Natural killer cell (primary cell): ENCODE measurements around the gene P3H2. TPM values are rescaled to one million over a fixed set of nuclear protein-coding genes. Genes with fewer than 3 reads are reported as not detected.

Experiments
- ATAC-seq, 3 donors: fragments of 150-1000 bp in 2 of 3; fragments of 200-7000 bp in 1 of 3; cut with Tn5 transposase; 1 replicate in 1 of 3; 2 replicates in 2 of 3; pipeline ENCODE4 v1.10.0; 2021; ENCODE audit warnings: mild to moderate bottlenecking in 2 of 3, moderate library complexity in 2 of 3
- DNase-seq, 2 donors: peaks; one replicate each; pipeline versions ENCODE4 v3.0.0 to v3.0.0-alpha.2; 2013 to 2021; ENCODE audit warnings: mixed read lengths in 1 of 2
- H3K27ac ChIP-seq: one replicate; pipeline ENCODE4 v1.5.1; 2013; ENCODE audit warnings: mild to moderate bottlenecking, low read length
- H3K27me3 ChIP-seq: one replicate; pipeline ENCODE4 v1.6.1; 2013; ENCODE audit warnings: low read length; ENCODE audit not compliant: control insufficient read depth, insufficient read depth
- H3K36me3 ChIP-seq: one replicate; pipeline ENCODE4 v1.6.1; 2013; ENCODE audit warnings: low read length; ENCODE audit not compliant: control insufficient read depth, insufficient read depth
- H3K4me1 ChIP-seq: one replicate; pipeline ENCODE4 v1.6.1; 2013; ENCODE audit warnings: low read length; ENCODE audit not compliant: control insufficient read depth, insufficient read depth
- H3K4me3 ChIP-seq: one replicate; pipeline ENCODE4 v1.5.1; 2013; ENCODE audit warnings: low read length
- H3K9me3 ChIP-seq: one replicate; pipeline ENCODE4 v1.6.1; 2013; ENCODE audit warnings: low read length; ENCODE audit not compliant: control insufficient read depth, insufficient read depth
- H3K27ac Mint-ChIP-seq, 2 donors: one replicate each; pipeline ENCODE4 v1.8.0; 2022; ENCODE audit warnings: mild to moderate bottlenecking in 2 of 2, mixed read lengths in 2 of 2, moderate library complexity in 1 of 2
- H3K27me3 Mint-ChIP-seq, 2 donors: one replicate each; pipeline ENCODE4 v1.8.0; 2022; ENCODE audit warnings: low read depth in 2 of 2, mixed read lengths in 2 of 2
- H3K36me3 Mint-ChIP-seq: one replicate; pipeline ENCODE4 v1.8.0; 2022; ENCODE audit warnings: mixed read lengths
- H3K4me1 Mint-ChIP-seq, 2 donors: one replicate each; pipeline ENCODE4 v1.8.0; 2022; ENCODE audit warnings: mixed read lengths in 2 of 2
- H3K4me3 Mint-ChIP-seq: one replicate; pipeline ENCODE4 v1.8.0; 2022; ENCODE audit warnings: mild to moderate bottlenecking, moderate library complexity, mixed read lengths
- H3K9me3 Mint-ChIP-seq, 2 donors: one replicate each; pipeline ENCODE4 v1.8.0; 2022; ENCODE audit warnings: mixed read lengths in 2 of 2
- WGBS: methylation state at CpG from one replicate; pipeline ENCODE4 v1.1.7; 2013; ENCODE audit warnings: missing lambda C conversion rate; ENCODE audit not compliant: insufficient coverage; 5-methylcytosine and 5-hydroxymethylcytosine counted together
- intact Hi-C: fragments of 100-400 bp; cut with micrococcal nuclease; formaldehyde crosslinking; loops from one replicate; pipeline ENCODE4 v1.14.2; 2022
- total RNA-seq, 4 donors: library from RNA; stranded (reverse); fragments of 120-200 nt in 1 of 4; gene quantifications; one replicate each; pipeline versions ENCODE4 v1.2.3 to v1.2.4, GENCODE V29; 2013 to 2022
- TF ChIP-seq, protein P1 (sequence below): fragments of 200-600 bp; IDR thresholded peaks from one replicate; pipeline ENCODE4 v1.8.0; 2022; ENCODE audit warnings: antibody characterized with exemption

P3H2 gene
- total RNA-seq, 3 donors from 2014 or later (not counting 1 experiment from before 2014, with no cell fraction given), result 0.43 to 1.0 (median 0.64) TPM

DNA sequence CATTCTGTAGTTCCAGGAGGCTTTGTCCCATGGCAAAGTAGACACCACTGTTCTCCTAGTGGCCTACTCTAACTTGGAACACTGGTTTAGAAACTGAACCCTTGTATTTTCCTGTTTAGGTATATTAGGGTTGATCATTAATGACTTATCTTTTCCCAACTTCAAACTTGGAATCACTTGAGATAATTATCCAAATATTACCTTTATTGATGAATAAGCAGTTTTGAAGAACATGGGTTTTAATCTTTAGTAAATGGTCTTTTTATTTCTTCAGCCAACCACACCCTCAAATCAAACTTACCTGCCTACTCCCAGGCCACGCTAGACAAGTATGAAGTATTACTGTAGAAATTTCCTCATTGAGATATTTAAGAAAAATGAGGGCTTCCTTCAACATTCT, 6.5 kb upstream of the P3H2 start:
- no peaks in the 10 kb centered on the region for H3K27me3 ChIP-seq
- TF ChIP-seq, protein P1, sequence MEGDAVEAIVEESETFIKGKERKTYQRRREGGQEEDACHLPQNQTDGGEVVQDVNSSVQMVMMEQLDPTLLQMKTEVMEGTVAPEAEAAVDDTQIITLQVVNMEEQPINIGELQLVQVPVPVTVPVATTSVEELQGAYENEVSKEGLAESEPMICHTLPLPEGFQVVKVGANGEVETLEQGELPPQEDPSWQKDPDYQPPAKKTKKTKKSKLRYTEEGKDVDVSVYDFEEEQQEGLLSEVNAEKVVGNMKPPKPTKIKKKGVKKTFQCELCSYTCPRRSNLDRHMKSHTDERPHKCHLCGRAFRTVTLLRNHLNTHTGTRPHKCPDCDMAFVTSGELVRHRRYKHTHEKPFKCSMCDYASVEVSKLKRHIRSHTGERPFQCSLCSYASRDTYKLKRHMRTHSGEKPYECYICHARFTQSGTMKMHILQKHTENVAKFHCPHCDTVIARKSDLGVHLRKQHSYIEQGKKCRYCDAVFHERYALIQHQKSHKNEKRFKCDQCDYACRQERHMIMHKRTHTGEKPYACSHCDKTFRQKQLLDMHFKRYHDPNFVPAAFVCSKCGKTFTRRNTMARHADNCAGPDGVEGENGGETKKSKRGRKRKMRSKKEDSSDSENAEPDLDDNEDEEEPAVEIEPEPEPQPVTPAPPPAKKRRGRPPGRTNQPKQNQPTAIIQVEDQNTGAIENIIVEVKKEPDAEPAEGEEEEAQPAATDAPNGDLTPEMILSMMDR, result no peak
- no peak for ATAC-seq
- no peak overlapping the region for H3K4me3 Mint-ChIP-seq
- no peaks in the 10 kb centered on the region for H3K4me1 ChIP-seq
- no peak overlapping the region for H3K4me3 ChIP-seq
- no peaks in the 10 kb centered on the region for H3K36me3 Mint-ChIP-seq
- H3K9me3 ChIP-seq, result no peaks in the 10 kb centered on the region
- no peak for DNase-seq
- intact Hi-C loops, result no loop called here
- H3K27ac Mint-ChIP-seq, result no peak overlapping the region
- no peaks in the 10 kb centered on the region for H3K4me1 Mint-ChIP-seq
- H3K27me3 Mint-ChIP-seq, result peaks cover 2 to 10% of the 10 kb centered on the region in 2 donors
- no CpG with 5 or more reads among the region's 1 CpG for WGBS
- H3K9me3 Mint-ChIP-seq, result no peaks in the 10 kb centered on the region
- no peak overlapping the region for H3K27ac ChIP-seq
- no peaks in the 10 kb centered on the region for H3K36me3 ChIP-seq

DNA sequence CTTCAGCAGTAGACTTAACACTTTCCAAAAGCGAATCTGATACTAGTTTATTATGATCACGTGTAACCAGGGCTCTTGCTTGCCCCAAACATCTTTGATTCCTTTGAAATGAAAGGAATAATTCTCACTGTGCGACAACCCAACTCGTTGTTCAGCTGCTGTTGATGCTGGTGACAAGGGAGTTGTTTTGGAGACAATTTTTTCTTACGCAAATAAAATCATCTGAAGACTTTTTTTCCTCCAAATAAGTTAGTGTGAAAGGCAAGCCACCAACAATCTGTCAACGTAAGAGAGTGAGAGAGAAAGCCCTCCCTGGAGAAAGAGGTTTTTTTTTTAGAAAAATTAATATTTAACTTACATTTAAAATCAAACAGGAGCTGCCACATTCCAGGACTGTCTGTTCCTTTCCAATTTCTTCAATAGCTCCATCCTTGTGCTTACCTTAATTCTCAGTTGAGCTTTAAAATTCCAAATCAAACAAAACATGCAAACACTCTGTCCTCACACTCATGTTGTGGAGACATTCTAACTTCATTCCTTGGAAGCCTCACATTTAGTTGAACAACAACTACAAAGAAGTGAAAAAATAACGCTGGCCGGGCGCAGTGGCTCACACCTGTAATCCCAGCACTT, 4.9 kb upstream of the P3H2 start:
- Histone ChIP-seq H3K27me3 (peaks cover 2% of the 10 kb centered on the region), H3K27ac (no peak overlapping the region), H3K4me3 (no peak overlapping the region), H3K9me3 (no peaks in the 10 kb centered on the region), H3K36me3 (no peaks in the 10 kb centered on the region), H3K4me1 (no peaks in the 10 kb centered on the region)
- WGBS, result 91% methylated on average over 7 of the region's 9 CpGs
- no peaks in the 10 kb centered on the region for H3K9me3 Mint-ChIP-seq
- H3K36me3 Mint-ChIP-seq, result no peaks in the 10 kb centered on the region
- H3K4me1 Mint-ChIP-seq, result no peaks in the 10 kb centered on the region
- intact Hi-C loops, result no loop called here
- ATAC-seq, result no peak
- TF ChIP-seq, protein P1, result no peak
- no peak overlapping the region for H3K4me3 Mint-ChIP-seq
- H3K27me3 Mint-ChIP-seq, result peaks cover 2 to 10% of the 10 kb centered on the region in 2 donors
- H3K27ac Mint-ChIP-seq, result no peak overlapping the region
- no peak for DNase-seq

DNA sequence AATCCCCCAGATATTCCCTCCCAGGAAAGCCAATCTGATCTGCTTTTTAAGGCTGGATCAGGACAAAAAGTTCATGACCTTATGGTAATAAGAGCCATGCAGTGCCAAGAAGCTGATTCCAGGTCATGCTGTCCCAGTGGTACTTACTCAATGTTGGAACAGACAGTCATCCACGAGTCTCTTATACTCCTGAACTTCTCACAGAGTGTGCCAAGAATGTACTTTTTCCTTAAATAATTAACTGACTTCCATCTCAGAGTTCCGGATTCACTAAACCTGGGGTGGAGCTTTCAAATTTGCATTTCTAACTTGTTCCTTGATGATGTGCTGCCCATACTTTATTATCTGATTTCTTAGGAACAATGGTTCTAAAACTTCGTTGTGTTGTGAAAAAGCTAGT, 3.4 kb upstream of the P3H2 start:
- peaks cover 13 to 22% of the 10 kb centered on the region in 2 donors for H3K27me3 Mint-ChIP-seq
- H3K4me3 Mint-ChIP-seq, result no peak overlapping the region
- Histone ChIP-seq H3K27me3 (peaks cover 6% of the 10 kb centered on the region), H3K4me1 (no peaks in the 10 kb centered on the region), H3K9me3 (no peaks in the 10 kb centered on the region), H3K4me3 (no peak overlapping the region), H3K27ac (no peak overlapping the region), H3K36me3 (no peaks in the 10 kb centered on the region)
- DNase-seq (no peak), ATAC-seq (no peak)
- no peak overlapping the region for H3K27ac Mint-ChIP-seq
- H3K4me1 Mint-ChIP-seq, result peaks cover 4 to 8% of the 10 kb centered on the region in 2 donors
- intact Hi-C loops, result no loop called here
- no peaks in the 10 kb centered on the region for H3K9me3 Mint-ChIP-seq
- WGBS, result 79% methylated on average over 3 of the region's 3 CpGs
- peaks cover 10% of the 10 kb centered on the region for H3K36me3 Mint-ChIP-seq
- TF ChIP-seq, protein P1, result no peak
